GM21619 (cell line): Measurements from ENCODE around the gene SLC35A2.
"Not testable (repeated sequence)": the region's sequence is repeated elsewhere in the genome, so short reads cannot be mapped to it uniquely, and the experiment has no call there.

ENCODE experiments used
- ATAC-seq: cut with Tn5 transposase; IDR thresholded peaks from one replicate; pipeline ENCODE4 v1.9.1; 2021; ENCODE audit not compliant: unreplicated experiment

SLC35A2 gene

DNA sequence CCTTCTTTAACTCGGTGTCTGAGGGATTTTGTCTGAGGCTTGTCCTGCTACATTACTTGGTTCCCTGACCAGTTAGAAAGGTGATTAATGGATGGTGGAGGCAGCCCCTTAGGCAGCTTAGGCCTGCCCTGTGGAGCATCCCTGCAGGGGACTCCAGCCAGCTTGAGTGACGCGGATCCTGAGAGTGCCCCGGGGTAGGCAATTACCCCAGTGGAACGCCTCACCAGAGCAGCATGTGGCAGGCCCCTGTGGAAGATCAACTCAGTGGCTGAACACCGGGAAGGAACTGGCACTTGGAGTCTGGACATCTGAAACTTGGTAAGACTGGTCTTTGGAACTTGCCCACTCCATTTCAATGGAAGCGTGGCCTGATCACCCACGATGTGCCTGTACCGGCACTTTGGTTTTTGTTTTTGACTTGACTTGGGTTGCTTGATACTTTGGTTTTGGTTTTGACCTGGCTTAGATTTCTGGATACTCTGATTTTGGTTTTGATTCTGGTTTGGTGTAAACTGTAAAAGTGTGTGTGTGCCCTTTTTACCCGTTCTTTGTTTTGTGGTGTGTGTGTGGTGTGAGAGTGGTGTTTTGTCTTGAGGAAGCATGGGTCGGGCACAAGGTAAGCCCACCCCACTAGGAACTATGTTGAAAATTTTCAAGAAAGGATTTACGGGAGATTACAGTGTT, 57.2 kb downstream of the SLC35A2 start:
- ATAC-seq: not testable (repeated sequence)

DNA sequence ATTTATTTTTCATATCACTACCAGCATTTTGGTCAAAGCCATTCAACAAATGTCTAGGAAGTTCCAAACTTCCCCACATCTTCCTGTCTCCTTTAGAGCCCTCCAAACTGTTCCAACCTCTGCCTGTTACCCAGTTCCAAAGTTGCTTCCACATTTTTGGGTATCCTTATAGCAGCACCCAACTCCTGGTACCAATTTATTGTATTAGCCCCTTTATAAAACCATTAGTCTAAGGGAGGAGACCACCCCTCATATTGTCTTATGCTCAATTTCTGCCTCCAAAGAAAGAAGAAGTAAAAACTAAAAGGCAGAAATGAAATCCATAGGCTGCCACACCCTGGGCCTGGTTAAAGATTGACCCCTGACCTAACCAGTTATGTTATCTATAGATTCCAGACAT, 58.0 kb downstream of the SLC35A2 start:
- not testable (repeated sequence) for ATAC-seq
